GM12878 (cell line): ENCODE data around the gene SERPINF2. TPM values are rescaled to one million over a fixed set of nuclear protein-coding genes. Genes with fewer than 3 reads are reported as not detected.

Experiments used
- ATAC-seq: fragments of 200-7000 bp; cut with Tn5 transposase; 3 replicates; pipeline ENCODE4 v1.9.1; 2020; ENCODE audit warnings: mild to moderate bottlenecking, moderate library complexity
- BruUV-seq: library from RNA; stranded (reverse); fragments of 400-500 nt; replicated peaks from 2 replicates; lab custom pipeline; 2021; lab: Mats Ljungman, UMichigan
- CTCF ChIA-PET: fragments of 300-600 bp; sonication (Branson Sonifier 250); formaldehyde crosslinking; extraction: SDS; loops from one replicate; lab custom pipeline; 2021; ENCODE audit warnings: inconsistent platforms; lab: Yijun Ruan, JAX
- POLR2A ChIA-PET: fragments of 350-600 bp; formaldehyde crosslinking; extraction: SDS; loops from one replicate; lab custom pipeline; 2021; ENCODE audit warnings: inconsistent platforms; lab: Charles Lee
- RAD21 ChIA-PET: fragments of 300-600 bp; sonication (Branson Sonifier 250); formaldehyde crosslinking; loops from one replicate; lab custom pipeline; 2023; ENCODE audit warnings: antibody characterized with exemption; ENCODE audit not compliant: unreplicated experiment; lab: Charles Lee
- SMC1A ChIA-PET: fragments of 300-600 bp; sonication (Branson Sonifier 250); formaldehyde crosslinking; loops from one replicate; lab custom pipeline; 2023; ENCODE audit not compliant: unreplicated experiment, uncharacterized antibody; lab: Charles Lee
- DNase-seq: peaks from one replicate; pipeline ENCODE4 v3.0.0-alpha.2; 2011; ENCODE audit warnings: low read depth, low spot score
- FAIRE-seq: peaks from 3 replicates; lab custom pipeline; 2011; peaks lifted over from hg19 to GRCh38; lab: Jason Lieb, UNC
- H2AFZ ChIP-seq: 2 replicates; pipeline ENCODE4 v1.6.0; 2011; ENCODE audit warnings: low read depth, low read length, control low read depth; ENCODE audit not compliant: control insufficient read depth
- H3K27ac ChIP-seq: 2 replicates; pipeline ENCODE4 v1.5.1; 2011; ENCODE audit warnings: control low read depth; ENCODE audit not compliant: control insufficient read depth, insufficient read depth
- H3K27me3 ChIP-seq, 2 experiments: replicated peaks in 1 of 2; 2 replicates each; pipeline versions ENCODE4 v1.6.0 to v1.6.1; 2011; ENCODE audit warnings: low read length in 1 of 2; ENCODE audit not compliant: control insufficient read depth in 2 of 2, insufficient read depth in 2 of 2
- H3K36me3 ChIP-seq, 2 experiments: 2 replicates each; pipeline ENCODE4 v1.5.1; 2011; ENCODE audit warnings: low read length in 1 of 2; ENCODE audit not compliant: control insufficient read depth in 2 of 2, insufficient read depth in 2 of 2
- H3K4me1 ChIP-seq: 2 replicates; pipeline ENCODE4 v1.6.1; 2011; ENCODE audit warnings: mild to moderate bottlenecking, low read length, moderate library complexity, mixed read lengths; ENCODE audit not compliant: control insufficient read depth, insufficient read depth
- H3K4me2 ChIP-seq: 2 replicates; pipeline ENCODE4 v1.6.0; 2011; ENCODE audit warnings: control low read depth; ENCODE audit not compliant: control insufficient read depth, insufficient read depth
- H3K4me3 ChIP-seq: fragments of 200-600 bp; sonication (generic); 2 replicates; pipeline ENCODE4 v1.5.1; 2016
- H3K79me2 ChIP-seq: 2 replicates; pipeline ENCODE4 v1.6.0; 2011; ENCODE audit warnings: low read length; ENCODE audit not compliant: control insufficient read depth, insufficient read depth
- H3K9ac ChIP-seq: 2 replicates; pipeline ENCODE4 v1.8.0; 2011; ENCODE audit warnings: low read length, control low read depth, mixed read lengths; ENCODE audit not compliant: control insufficient read depth, insufficient read depth
- H3K9me3 ChIP-seq: replicated peaks from 3 replicates; pipeline ENCODE4 v1.5.1; 2011; ENCODE audit warnings: mild to moderate bottlenecking, low read length; ENCODE audit not compliant: control insufficient read depth, insufficient read depth
- H4K20me1 ChIP-seq: 2 replicates; pipeline ENCODE4 v1.6.0; 2011; ENCODE audit not compliant: control insufficient read depth, insufficient read depth
- BRCA1 ChIP-seq: IDR thresholded peaks from 2 replicates; pipeline ENCODE4 v1.6.1; 2011; ENCODE audit warnings: low read depth, low read length, improper control_type of control experiment
- HDAC2 ChIP-seq: fragments of 200-600 bp; sonication (generic); IDR thresholded peaks from 2 replicates; pipeline ENCODE4 v1.6.1; 2017
- IRF4 ChIP-seq: IDR thresholded peaks from 2 replicates; pipeline ENCODE4 v1.6.1; 2011; ENCODE audit warnings: low read depth, low read length
- MEF2B ChIP-seq: fragments of 450-650 bp; IDR thresholded peaks from 2 replicates; pipeline ENCODE4 v1.6.1; 2018; ENCODE audit warnings: mild to moderate bottlenecking, moderate library complexity; ENCODE audit not compliant: partially characterized antibody, poor library complexity, severe bottlenecking
- POLR2A ChIP-seq: IDR thresholded peaks from 2 replicates; pipeline ENCODE4 v1.6.1; 2011; ENCODE audit warnings: low read depth, mild to moderate bottlenecking, low read length
- SIX5 ChIP-seq: IDR thresholded peaks from 2 replicates; pipeline ENCODE4 v1.6.1; 2011; ENCODE audit warnings: mild to moderate bottlenecking, low read depth, low read length, moderate library complexity; ENCODE audit not compliant: severe bottlenecking
- STAT3 ChIP-seq: IDR thresholded peaks from 2 replicates; pipeline ENCODE4 v1.6.1; 2011; ENCODE audit warnings: low read depth, low read length, improper control_type of control experiment
- WGBS: methylation state at CpG from one replicate; pipeline ENCODE4 v1.1.6; 2016; ENCODE audit warnings: low lambda C conversion rate; ENCODE audit not compliant: insufficient replicate concordance, insufficient coverage; ENCODE audit errors: missing lambda C conversion rate; 5-methylcytosine and 5-hydroxymethylcytosine counted together
- in situ Hi-C: fragments of 300-500 bp; cut with MboI; formaldehyde crosslinking; loops from 9 replicates; pipeline ENCODE4 v1.14.3; 2018; ENCODE audit warnings: mixed read lengths
- intact Hi-C: fragments of 100-400 bp; cut with micrococcal nuclease; formaldehyde crosslinking; loops from one replicate; pipeline ENCODE4 v1.14.2; 2022; ENCODE audit not compliant: unreplicated experiment
- polyA plus RNA-seq, 11 experiments: library from polyadenylated mRNA; depleted of rRNA in 4 of 11; unstranded in 6 of 11; stranded (reverse) in 5 of 11; fragments of >200 nt; fragmentation: Nextera tagmentation in 4 of 11; fragmentation: Illumina TruSeq in 1 of 11; extraction: Ambion mirVana in 4 of 11; extraction: Trizol in 1 of 11; gene quantifications; 1 replicate in 1 of 11; 2 replicates in 10 of 11; pipeline versions ENCODE4 v1.2.1 to v1.2.3, GENCODE V29; 2011 to 2016; ENCODE audit warnings: inconsistent platforms in 2 of 11, missing spikeins in 2 of 11, low read depth in 1 of 11
- total RNA-seq, 4 experiments: library from RNA; depleted of rRNA in 3 of 4; stranded (reverse); fragments of >200 nt in 3 of 4; fragmentation: Illumina TruSeq in 1 of 4; extraction: Trizol in 1 of 4; gene quantifications; 2 replicates each; pipeline versions ENCODE4 v1.2.1 to v1.2.3, GENCODE V29; 2013 to 2021
- TF ChIP-seq, protein P1 (sequence below): fragments of 450-650 bp; IDR thresholded peaks from 2 replicates; pipeline ENCODE4 v1.6.1; 2016; ENCODE audit warnings: mild to moderate bottlenecking

Gene SERPINF2
- total and polyA plus RNA-seq, 10 of the 15 experiments (the other 5 are each of a cell fraction or from before 2014, with no cell fraction given) = 0.04 to 0.21 (median 0.12) TPM; not detected in 6

DNA sequence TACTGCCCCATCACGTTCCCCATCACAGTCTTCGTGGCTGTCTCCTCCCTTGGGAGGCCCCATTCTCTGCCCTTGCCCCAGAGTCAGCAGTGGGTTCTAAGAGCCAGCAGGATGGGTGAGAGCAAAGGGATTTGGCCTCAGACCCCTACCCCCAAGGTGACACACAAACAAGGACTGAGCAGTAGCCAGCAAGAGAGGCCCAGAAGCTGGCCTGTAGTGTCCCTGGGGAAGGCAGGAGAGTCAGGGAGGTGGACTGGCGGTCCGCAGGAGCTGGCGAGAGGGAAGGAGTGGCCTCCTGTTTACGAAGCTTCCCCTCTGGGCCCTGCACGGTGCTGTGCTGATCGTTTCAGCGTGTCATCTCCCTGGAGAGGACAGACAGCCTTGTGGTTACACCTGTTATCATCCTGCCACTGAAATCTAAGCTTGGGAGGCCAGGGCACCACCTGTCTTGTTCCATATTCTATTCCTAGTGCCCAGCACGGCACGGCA lies 9.8 kb upstream of the SERPINF2 start:
- in situ Hi-C loops = no loop called here
- BruUV-seq = no TSS peak

DNA sequence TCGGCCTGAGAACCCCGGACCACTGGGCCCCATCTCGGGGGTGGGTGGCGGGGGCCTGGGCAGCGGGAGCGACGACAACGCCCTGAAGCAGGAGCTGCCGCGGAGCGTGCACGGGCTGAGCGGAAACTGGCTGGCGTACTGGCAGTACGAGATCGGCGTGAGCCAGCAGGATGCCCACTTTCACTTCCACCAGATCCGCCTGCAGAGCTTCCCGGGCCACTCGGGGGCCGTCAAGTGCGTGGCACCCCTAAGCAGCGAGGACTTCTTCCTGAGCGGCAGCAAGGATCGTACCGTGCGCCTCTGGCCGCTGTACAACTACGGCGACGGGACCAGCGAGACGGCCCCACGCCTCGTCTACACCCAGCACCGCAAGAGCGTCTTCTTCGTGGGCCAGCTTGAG lies 8.9 kb upstream of the SERPINF2 start:
- RAD21 ChIA-PET = no interaction called here
- POLR2A ChIA-PET = no interaction called here
- Histone ChIP-seq H2AFZ (no peak overlapping the region), H3K4me3 (no peak overlapping the region), H3K79me2 (no peaks in the 10 kb centered on the region), H3K9ac (no peak overlapping the region), H3K36me3 (no peaks in the 10 kb centered on the region; a peak in 1 of 4 replicates), H3K27me3 (no peaks in the 10 kb centered on the region), H3K4me1 (peaks cover 22% of the 10 kb centered on the region), H3K9me3 (no peaks in the 10 kb centered on the region), H4K20me1 (no peaks in the 10 kb centered on the region), H3K27ac (no peak overlapping the region), H3K4me2 (no peak overlapping the region)
- in situ Hi-C loops (no loop called here), intact Hi-C loops (no loop called here)
- ATAC-seq = no peak
- no peak for TF ChIP-seq IRF4
- TF ChIP-seq, protein P1, sequence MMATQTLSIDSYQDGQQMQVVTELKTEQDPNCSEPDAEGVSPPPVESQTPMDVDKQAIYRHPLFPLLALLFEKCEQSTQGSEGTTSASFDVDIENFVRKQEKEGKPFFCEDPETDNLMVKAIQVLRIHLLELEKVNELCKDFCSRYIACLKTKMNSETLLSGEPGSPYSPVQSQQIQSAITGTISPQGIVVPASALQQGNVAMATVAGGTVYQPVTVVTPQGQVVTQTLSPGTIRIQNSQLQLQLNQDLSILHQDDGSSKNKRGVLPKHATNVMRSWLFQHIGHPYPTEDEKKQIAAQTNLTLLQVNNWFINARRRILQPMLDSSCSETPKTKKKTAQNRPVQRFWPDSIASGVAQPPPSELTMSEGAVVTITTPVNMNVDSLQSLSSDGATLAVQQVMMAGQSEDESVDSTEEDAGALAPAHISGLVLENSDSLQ = no peak
- no peak for TF ChIP-seq SIX5
- no peak for TF ChIP-seq BRCA1
- no peak for TF ChIP-seq STAT3
- TF ChIP-seq MEF2B = no peak
- SMC1A ChIA-PET = no interaction called here
- WGBS = 94% methylated on average over 38 of the region's 38 CpGs
- DNase-seq = no peak
- BruUV-seq = no TSS peak
- CTCF ChIA-PET = interaction anchor here (1.2 kb wide), 1 partner anchor 13 kb away, joined by 5 read pairs; no protein-coding TSS in a partner anchor
- FAIRE-seq = no peak

More for the DNA sequence above, 9.8 kb upstream of the SERPINF2 start:
- Histone ChIP-seq H3K9ac (no peak overlapping the region), H2AFZ (no peak overlapping the region), H3K4me3 (no peak overlapping the region), H3K27me3 (no peaks in the 10 kb centered on the region), H3K4me1 (peaks cover 22% of the 10 kb centered on the region), H4K20me1 (no peaks in the 10 kb centered on the region), H3K9me3 (no peaks in the 10 kb centered on the region), H3K79me2 (no peaks in the 10 kb centered on the region), H3K4me2 (no peak overlapping the region; the same call in 1 of the 2 replicates), H3K36me3 (peaks cover 0 to 3% of the 10 kb centered on the region in 2 experiments; a peak in 1 of 4 replicates), H3K27ac (no peak overlapping the region)
- TF ChIP-seq POLR2A (peak; percentile 32; the same call in 1 of the 2 replicates), HDAC2 (no peak), MEF2B (peak; percentile 38)
- ChIA-PET POLR2A (interaction anchor here (0.7 to 1.1 kb wide), 2 partner anchors 16 to 37 kb away, joined by 3 read pairs; no protein-coding TSS in a partner anchor), CTCF (interaction anchor here (1.2 kb wide), 1 partner anchor 12 kb away, joined by 5 read pairs; no protein-coding TSS in a partner anchor), SMC1A (interaction anchor here (0.9 to 1.4 kb wide), 3 partner anchors 11 to 131 kb away, joined by 3 to 4 read pairs (median 3); no protein-coding TSS in a partner anchor), RAD21 (interaction anchor here (0.6 to 1.5 kb wide), 2 partner anchors 12 to 90 kb away, joined by 3 to 5 read pairs; no protein-coding TSS in a partner anchor)
- DNase-seq (no peak), ATAC-seq (peak; percentile 25; the same call in 2 of the 3 replicates), FAIRE-seq (no peak)
- WGBS = 13% methylated on average over 11 of the region's 11 CpGs
- intact Hi-C loops = no loop called here
